Esophagus mucosa (tissue), 1 donor: ENCODE results near the gene TMEM59. TPM values are rescaled to one million over a fixed set of nuclear protein-coding genes. Genes with fewer than 3 reads are reported as not detected.
A peak's percentile ranks its signal among the peaks of the same experiment; 100 is the strongest.
"Not testable (repeated sequence)": the region's sequence is repeated elsewhere in the genome, so short reads cannot be mapped to it uniquely, and the experiment has no call there.

Experiments used
- ATAC-seq: fragments of 200-7000 bp; cut with Tn5 transposase; one replicate; pipeline ENCODE4 v1.9.1; 2020
- total RNA-seq: library from RNA; stranded (reverse); gene quantifications from one replicate; pipeline ENCODE4 v1.2.4, GENCODE V29; 2023
- donor health status: DM: yes; HTN: yes; CAD: no.

Gene TMEM59
- total RNA-seq, 1 donor from 2014 or later: 255 TPM

GRCh38 chr1:54052431-54052933 lies 522 bp downstream of the TMEM59 start:
- peak; percentile 44 for ATAC-seq

- ATAC-seq: no peak
Observed at GRCh38 chr1:54051933-54052430, 1.0 kb downstream of the TMEM59 start.

GRCh38 chr1:54050435-54050834 lies 2.6 kb downstream of the TMEM59 start:
- not testable (repeated sequence) for ATAC-seq

- no peak for ATAC-seq
Observed at GRCh38 chr1:54047384-54048305, 5.4 kb downstream of the TMEM59 start.

GRCh38 chr1:54046671-54047383 lies 6.2 kb downstream of the TMEM59 start:
- no peak for ATAC-seq

GRCh38 chr1:54045496-54045895 lies 7.5 kb downstream of the TMEM59 start:
- ATAC-seq: no peak

- no peak for ATAC-seq
Observed at GRCh38 chr1:54041806-54042205, 11.2 kb downstream of the TMEM59 start.

- no peak for ATAC-seq
Observed at GRCh38 chr1:54037476-54037875, 15.5 kb downstream of the TMEM59 start.

- no peak for ATAC-seq
Observed at GRCh38 chr1:54028306-54029251, 24.4 kb downstream of the TMEM59 start.

- no peak for ATAC-seq
Observed at GRCh38 chr1:54027848-54028247, 25.2 kb downstream of the TMEM59 start.

- ATAC-seq: not testable (repeated sequence)
Observed at GRCh38 chr1:54024811-54025210, 28.2 kb downstream of the TMEM59 start.

- ATAC-seq: no peak
Observed at GRCh38 chr1:54024358-54024757, 28.6 kb downstream of the TMEM59 start.

GRCh38 chr1:54019562-54020176 lies 33.3 kb downstream of the TMEM59 start:
- ATAC-seq: not testable (repeated sequence)

GRCh38 chr1:54018635-54019034 lies 34.4 kb downstream of the TMEM59 start:
- ATAC-seq: no peak

GRCh38 chr1:54017979-54018378 lies 35.0 kb downstream of the TMEM59 start, which contains the start of gene LDLRAD1:
TSS of gene LDLRAD1 (minus strand) at chr1:54018186. CDS start at chr1:54018112, 74 bp downstream.
- peak; percentile 44 for ATAC-seq

- peak; percentile 86 for ATAC-seq
Observed at GRCh38 chr1:54016343-54017282, 36.4 kb downstream of the TMEM59 start.

- no peak for ATAC-seq
Observed at GRCh38 chr1:54014009-54014629, 38.9 kb downstream of the TMEM59 start.

GRCh38 chr1:54013393-54014008 lies 39.5 kb downstream of the TMEM59 start:
- no peak for ATAC-seq

GRCh38 chr1:54012863-54013262 lies 40.1 kb downstream of the TMEM59 start:
- no peak for ATAC-seq

- no peak for ATAC-seq
Observed at GRCh38 chr1:54012008-54012325, 41.0 kb downstream of the TMEM59 start.
